Fibroblast of lung (primary cell): ENCODE measurements around the gene FCRL2.

Experiments
- CTCF ChIP-seq, 2 donors: IDR thresholded peaks in 1 of 2; conservative IDR thresholded peaks in 1 of 2; 1 replicate in 1 of 2; 2 replicates in 1 of 2; pipeline ENCODE4 v1.5.1; 2011 to 2012; ENCODE audit warnings: low read length in 2 of 2, control low read depth in 1 of 2, inconsistent platforms in 1 of 2, low read depth in 1 of 2, mild to moderate bottlenecking in 1 of 2
- EZH2 ChIP-seq: IDR thresholded peaks from 2 replicates; pipeline ENCODE4 v1.5.1; 2012; ENCODE audit warnings: low read length, control low read depth, mild to moderate bottlenecking; ENCODE audit errors: missing control alignments

- TF ChIP-seq CTCF (conservative IDR thresholded peaks at IDR 0.05 in 1 of 2, IDR thresholded peaks at IDR 0.05 in 1 of 2; ENCODE audit: low read depth in 1 of 2, low read length in 2 of 2) (no peak), EZH2 (no peak)
Observed at GRCh38 chr1:157724537-157725220, 52.3 kb downstream of the FCRL2 start.
